IMR-90 (cell line): ENCODE results near the gene TAP2.

ENCODE experiments used
- CEBPB ChIP-seq: IDR thresholded peaks from 2 replicates; pipeline ENCODE4 v1.6.1; 2012; ENCODE audit warnings: low read depth, low read length, improper control_type of control experiment
- CTCF ChIP-seq: conservative IDR thresholded peaks from 2 replicates; pipeline ENCODE4 v1.5.1; 2012; ENCODE audit warnings: mild to moderate bottlenecking, low read depth, low read length, improper control_type of control experiment
- ELK1 ChIP-seq: fragments of 150-350 bp; IDR thresholded peaks from 2 replicates; pipeline ENCODE4 v1.6.1; 2016; ENCODE audit warnings: low read depth, mild to moderate bottlenecking, low read length, moderate library complexity, borderline replicate concordance
- FOS ChIP-seq: fragments of 150-350 bp; IDR thresholded peaks from 2 replicates; pipeline ENCODE4 v1.6.1; 2016; ENCODE audit warnings: low read depth, low read length
- MAFK ChIP-seq: IDR thresholded peaks from 2 replicates; pipeline ENCODE4 v1.6.1; 2012; ENCODE audit warnings: low read depth, low read length, improper control_type of control experiment
- NFE2L2 ChIP-seq: fragments of 150-350 bp; IDR thresholded peaks from 2 replicates; pipeline ENCODE4 v1.6.1; 2016; ENCODE audit warnings: low read depth, mild to moderate bottlenecking, low read length
- POLR2A ChIP-seq: IDR thresholded peaks from 2 replicates; pipeline ENCODE4 v1.6.1; 2012; ENCODE audit warnings: mild to moderate bottlenecking, low read depth, low read length
- RAD21 ChIP-seq: IDR thresholded peaks from 2 replicates; pipeline ENCODE4 v1.6.1; 2012; ENCODE audit warnings: low read length, improper control_type of control experiment
- SMC3 ChIP-seq: fragments of 150-350 bp; IDR thresholded peaks from 2 replicates; pipeline ENCODE4 v1.6.1; 2016; ENCODE audit warnings: low read depth, mild to moderate bottlenecking, antibody characterized with exemption, low read length, moderate library complexity

GRCh38 chr6:32842021-32842650 lies 3.6 kb upstream of the TAP2 start:
- no peak for TF ChIP-seq CTCF
- TF ChIP-seq CEBPB: no peak
- TF ChIP-seq POLR2A: no peak
- no peak for TF ChIP-seq SMC3
- no peak for TF ChIP-seq ELK1
- no peak for TF ChIP-seq FOS
- TF ChIP-seq NFE2L2: no peak
- TF ChIP-seq RAD21: no peak
- no peak for TF ChIP-seq MAFK
